GM18861 (cell line): ENCODE results near the gene MED12L.

Experiments
- ATAC-seq: cut with Tn5 transposase; IDR thresholded peaks from one replicate; pipeline ENCODE4 v1.9.1; 2021; ENCODE audit not compliant: unreplicated experiment

Gene MED12L

DNA sequence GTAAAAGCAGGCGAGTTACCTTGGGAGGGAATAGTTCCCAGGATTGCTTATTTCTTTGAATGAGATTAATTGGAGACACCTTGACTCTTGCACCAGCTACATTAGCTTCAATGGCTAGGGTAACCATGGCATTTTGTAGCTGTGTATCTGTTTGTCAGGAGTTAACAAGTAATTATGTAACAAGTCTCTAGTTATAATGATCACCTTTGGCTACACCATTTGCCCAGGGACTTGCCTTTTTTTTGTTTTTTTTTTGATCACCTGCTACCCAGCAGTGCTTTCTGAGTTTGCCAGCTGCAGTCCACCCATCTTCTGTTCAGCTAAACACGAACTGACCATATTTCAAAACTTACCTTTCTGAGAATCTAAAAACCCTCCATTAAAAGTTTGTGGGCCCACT is 2.2 kb downstream of the MED12L start:
- ATAC-seq, result no peak

DNA sequence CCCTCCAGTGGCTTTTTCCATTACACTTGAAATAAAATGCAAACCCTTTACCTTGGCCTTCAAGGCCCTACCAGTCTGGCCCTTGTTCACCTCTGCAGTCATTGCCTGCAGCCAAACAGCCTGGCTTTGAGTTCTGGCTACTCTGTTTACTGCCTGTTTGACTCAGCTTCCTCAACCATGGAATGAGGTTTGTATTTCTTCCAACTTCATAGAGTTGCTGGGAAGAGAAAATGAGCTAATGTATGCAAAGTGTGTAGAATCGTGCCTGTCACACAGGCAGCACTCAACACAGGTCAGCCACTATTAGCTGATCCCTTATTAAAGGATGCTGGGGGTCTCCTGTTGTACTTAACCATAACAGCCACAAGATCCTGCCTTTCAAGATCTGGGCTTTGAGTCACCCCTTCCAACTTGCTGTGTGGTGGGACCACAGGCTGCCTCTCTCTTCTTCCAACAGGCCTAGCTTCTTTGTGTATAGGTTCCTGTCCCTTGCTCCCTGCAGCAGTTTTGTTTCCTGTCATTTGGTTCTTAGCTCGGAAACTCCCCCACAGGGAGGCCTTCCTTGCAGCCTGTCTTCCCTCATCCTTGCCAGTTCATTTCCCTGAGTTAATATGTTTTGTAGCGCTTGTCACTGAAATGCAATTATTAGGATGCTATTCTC is 6.4 kb downstream of the MED12L start:
- ATAC-seq, result no peak

DNA sequence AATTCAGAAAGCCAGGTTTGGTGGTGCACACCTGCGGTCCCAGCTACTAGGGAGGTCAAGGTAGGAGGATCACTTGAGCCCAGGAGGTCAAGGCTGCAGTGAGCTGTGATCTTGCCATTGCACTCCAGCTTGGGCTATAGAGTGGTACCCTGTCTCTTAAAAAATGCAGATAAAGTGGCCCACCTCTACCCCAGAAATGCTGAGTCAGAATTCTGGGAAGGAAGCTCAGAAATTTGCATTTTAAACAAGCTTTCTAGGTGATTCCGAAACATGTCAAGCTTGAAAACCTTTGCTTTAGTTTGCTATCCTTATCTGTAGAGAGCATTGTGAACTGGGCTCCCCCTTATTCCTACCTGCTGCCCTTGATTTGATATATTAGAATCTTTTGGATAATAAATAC is 7.7 kb downstream of the MED12L start:
- no peak for ATAC-seq

DNA sequence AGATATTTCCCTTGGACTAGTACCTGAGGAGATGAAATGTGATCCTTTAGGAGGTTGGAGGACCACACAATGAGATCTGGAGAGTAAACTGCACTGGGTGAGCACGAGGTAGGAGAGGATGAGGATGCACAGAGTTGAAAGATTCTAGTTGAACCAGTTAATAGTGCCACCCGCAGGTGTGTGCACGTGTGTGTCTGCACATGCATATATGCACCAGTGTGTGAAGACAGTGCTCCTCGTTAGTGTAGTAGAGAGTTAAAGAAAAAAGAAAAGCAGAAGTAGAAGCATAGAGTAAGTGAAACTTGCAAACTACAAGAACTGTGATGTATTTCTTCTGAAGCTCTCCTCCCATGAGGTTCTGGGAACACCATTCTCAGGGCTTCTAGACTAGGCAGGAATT is 8.4 kb downstream of the MED12L start:
- peak; percentile 57 for ATAC-seq

DNA sequence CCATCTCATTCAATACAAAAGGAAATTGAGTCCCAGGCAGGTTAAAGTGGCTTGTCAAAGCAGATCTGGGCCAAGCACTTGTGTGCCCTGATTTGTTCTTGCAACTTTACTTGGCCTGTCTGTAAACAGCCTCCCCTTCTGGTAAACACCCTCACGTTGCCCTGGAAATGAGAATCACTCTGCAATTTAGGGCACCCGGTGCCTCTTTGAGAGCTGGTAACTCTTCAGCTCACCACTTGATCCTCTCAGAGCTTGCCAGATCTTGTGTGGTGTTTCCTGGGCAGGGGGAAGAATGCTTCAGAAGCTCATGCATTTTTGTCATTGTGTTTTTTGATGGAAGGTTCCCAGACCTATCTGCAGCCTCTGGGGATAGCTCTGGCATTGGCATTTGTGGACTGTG is 11.3 kb downstream of the MED12L start:
- no peak for ATAC-seq

GRCh38 chr3:151100076-151100475 is 14.6 kb downstream of the MED12L start:
- no peak for ATAC-seq

- no peak for ATAC-seq
Observed at GRCh38 chr3:151101270-151101969, 16.0 kb downstream of the MED12L start.

GRCh38 chr3:151106311-151106710 is 20.8 kb downstream of the MED12L start:
- no peak for ATAC-seq

DNA sequence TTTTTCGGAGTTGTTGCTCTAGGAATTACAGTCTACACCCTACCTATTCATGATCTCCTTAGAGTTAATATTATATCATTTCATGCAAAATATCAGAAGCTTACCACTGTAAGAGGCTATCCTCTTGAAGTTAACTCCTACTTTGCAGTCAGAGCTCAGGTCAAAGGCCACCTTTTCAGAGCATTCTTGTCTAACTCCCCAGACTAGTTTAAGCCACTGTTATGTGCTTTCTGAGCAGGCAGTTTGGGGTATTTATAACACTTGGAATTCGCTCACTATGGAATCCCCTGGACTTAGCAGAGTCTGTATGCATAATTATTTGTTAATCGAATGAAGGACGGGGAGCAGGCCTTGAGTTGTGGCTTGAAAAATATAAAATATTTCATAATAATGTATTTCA is 21.7 kb downstream of the MED12L start:
- ATAC-seq, result no peak

DNA sequence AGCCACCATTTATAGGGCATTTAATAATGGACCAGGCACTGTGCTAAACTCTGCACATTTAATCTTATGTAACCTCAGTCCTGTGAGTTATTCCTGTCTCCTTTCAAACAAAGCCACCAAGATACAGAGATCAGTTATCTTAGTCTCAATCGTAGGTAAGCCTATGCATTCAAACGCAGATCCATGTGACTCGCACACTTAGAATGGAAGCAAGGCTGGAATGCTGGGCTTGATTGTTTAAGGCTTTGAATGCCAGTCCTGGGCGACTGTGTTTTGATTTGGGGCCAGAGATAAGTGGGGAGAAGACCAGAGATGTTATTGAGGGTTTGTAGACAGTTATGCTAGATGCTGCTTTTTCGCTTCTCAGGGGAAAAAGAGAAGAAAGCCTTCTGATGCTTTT is 22.2 kb downstream of the MED12L start:
- no peak for ATAC-seq

- ATAC-seq, result no peak
Observed at GRCh38 chr3:151109286-151109800, 23.9 kb downstream of the MED12L start.

- no peak for ATAC-seq
Observed at GRCh38 chr3:151112731-151113130, 27.3 kb downstream of the MED12L start.

DNA sequence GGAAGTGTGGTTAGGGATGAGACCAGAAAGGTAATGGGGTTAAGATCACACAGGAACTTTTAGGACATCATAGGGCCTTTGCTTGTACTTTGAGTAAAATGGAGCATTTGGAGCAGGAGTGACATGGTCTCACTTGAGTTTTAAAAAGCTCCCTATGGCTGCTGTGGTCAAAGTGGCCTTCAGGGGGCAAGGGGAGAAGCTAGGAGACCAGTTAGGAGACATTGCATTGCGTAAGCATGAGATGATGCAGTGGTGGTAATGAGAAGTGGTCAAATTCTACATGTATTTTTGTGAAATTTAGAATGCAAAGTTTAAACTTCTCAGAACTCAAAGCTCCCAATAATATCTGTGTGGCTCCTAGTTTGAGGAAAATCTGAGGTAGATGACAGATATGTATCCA is 27.9 kb downstream of the MED12L start:
- ATAC-seq, result no peak

DNA sequence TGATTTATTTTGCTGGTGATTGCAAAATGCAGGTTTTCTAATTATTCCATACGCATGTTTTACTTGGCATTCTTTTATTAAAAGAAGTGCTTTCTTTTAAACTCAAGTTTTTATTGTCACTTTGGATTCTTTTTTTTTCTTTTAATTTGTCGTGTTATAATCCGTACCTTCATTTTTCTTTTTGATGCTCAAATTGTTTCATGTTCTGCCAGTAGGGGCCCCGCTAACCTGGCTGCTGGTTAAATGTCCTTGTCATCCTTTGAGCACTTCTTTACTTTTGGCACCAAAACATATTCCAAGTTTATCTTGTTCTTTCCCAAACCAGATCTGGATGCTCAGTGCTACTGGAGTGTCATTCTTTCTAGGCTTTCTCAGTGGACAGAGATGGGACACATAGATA is 31.6 kb downstream of the MED12L start:
- no peak for ATAC-seq

GRCh38 chr3:151119188-151119587 is 33.7 kb downstream of the MED12L start:
- ATAC-seq, result no peak

DNA sequence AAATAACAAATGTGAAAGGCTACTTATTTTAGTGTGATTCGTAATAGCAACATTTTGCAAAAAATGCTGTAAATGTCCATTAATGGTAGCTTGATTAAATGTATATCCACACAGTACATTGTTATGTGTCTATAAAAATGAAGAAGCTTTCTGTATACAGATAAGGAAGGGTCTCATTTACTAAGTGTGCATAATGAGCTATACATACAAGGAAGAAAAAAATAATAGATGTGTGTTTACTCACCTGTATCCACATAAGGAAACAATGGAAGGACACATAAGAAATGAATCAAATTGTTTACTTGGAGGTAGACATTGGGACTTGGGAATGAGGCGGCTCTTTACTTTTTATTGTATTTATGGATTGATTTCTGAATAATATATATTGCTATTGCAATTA is 34.9 kb downstream of the MED12L start:
- ATAC-seq, result no peak

DNA sequence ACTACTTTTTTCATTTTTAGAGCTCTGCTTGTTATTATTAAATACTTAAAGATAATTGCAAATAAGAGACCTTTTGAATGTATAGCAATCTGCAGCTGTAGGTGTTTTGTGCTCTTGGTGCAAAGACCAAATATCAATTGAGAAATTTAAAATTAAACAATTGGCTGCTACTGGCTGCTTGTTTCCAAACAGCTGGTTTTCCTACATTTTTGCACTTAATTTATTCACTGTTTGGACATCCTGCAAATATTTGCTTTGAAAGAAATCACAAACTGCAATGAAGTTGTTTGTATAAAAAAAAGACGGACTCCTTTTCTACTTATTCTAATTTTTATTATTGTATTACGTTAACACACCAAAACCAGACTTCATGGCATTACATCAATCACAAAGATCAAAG is 35.6 kb downstream of the MED12L start:
- no peak for ATAC-seq

GRCh38 chr3:151123827-151124226 is 38.4 kb downstream of the MED12L start:
- no peak for ATAC-seq

DNA sequence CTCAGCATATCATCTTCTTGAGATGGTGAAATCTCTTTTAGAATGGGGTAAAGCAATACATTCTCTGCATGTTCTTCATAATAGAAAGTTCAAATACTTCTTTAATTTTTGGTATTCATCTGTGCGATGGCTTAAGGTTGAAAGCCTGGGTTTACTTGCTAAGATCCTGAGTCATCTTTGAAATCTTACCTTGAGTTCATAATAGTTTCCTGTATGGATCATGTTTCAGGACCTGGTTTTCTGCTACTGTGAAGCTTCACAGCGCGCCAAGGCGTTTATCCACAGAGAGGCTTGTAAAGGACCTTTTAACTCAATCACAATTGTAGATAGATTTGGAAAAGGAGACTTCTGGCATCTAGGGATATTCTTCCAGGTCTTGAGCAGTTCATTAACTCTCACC is 39.0 kb downstream of the MED12L start:
- ATAC-seq, result no peak

DNA sequence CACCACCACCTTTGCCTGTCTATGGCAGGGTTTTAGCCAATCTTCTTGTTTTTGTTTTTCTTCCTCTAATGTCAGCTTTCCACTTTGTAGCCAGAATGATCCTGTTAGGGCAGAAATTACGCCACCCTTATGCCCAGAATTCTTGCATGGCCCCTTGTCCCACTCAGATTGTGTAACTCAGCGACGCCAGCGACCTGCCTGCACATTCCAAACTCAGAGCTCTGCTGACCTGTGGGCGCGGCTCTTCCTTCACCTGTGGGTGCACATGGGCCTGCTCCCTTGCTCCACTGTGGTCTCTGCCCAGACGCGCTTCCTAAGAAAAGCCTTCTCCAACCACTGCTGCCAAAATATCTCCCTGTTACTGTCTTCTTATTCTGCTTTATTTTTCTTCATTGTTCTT is 45.0 kb downstream of the MED12L start:
- no peak for ATAC-seq

- no peak for ATAC-seq
Observed at GRCh38 chr3:151133175-151133574, 47.7 kb downstream of the MED12L start.

- no peak for ATAC-seq
Observed at GRCh38 chr3:151133917-151134450, 48.5 kb downstream of the MED12L start.
